Prostate gland (tissue), 2 donors: Measurements from ENCODE around the gene PXMP4.

Source experiments
- CTCF ChIP-seq, 4 experiments: fragments of 200-600 bp in 2 of 4; fragments of 450-650 bp in 2 of 4; sonication (generic) in 2 of 4; IDR thresholded peaks; 1 replicate in 3 of 4; 2 replicates in 1 of 4; pipeline ENCODE4 v1.5.1; 2016 to 2019; ENCODE audit warnings: antibody characterized with exemption in 4 of 4, mild to moderate bottlenecking in 2 of 4, moderate library complexity in 2 of 4
- POLR2A ChIP-seq: fragments of 450-650 bp; IDR thresholded peaks from one replicate; pipeline ENCODE4 v1.6.1; 2016; ENCODE audit warnings: antibody characterized with exemption, mild to moderate bottlenecking

DNA sequence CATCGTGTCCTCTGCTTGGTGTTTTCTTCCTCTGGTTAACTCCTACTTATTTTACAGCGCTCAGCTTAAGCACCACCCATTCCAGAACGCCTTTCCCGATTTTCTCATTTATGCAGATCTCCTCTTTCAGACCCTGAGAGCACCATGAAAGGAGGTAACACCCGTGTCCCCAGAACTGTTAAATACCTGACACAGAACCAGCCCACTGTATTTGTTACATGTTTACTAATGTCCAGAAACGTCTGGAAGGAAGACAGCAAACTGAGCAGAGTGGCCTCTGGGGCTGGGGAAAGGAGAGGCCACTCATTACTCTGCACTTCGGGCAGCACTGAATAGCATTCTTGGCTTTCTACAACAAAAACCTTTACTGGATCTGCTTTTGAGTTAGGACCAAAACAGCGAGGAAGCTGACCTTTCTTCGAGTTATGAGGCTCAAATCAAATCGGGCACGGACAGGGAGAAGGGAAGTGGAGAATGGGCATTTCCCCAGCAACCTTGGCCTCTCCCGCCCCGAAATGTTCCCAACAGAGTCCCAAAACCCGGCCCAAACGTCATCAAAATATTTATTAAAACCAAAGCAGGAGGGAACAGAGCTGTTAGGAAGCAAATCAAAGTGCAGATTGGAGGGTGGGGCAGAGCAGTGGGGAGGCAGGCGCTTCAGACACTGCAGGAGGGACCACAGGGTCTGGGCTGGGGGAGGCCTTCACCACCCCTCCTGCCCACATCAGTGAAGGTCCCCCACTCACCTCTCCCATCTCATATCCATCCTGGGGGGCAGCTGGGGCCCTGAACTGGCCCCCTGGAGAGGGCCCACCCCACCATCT lies 44.8 kb downstream of the PXMP4 start:
- TF ChIP-seq CTCF (IDR thresholded peaks at IDR 0.05) = no peak
- TF ChIP-seq POLR2A = no peak
